HG03196 (cell line): ENCODE results near the gene GAGE12J.
"Not testable (repeated sequence)": the region's sequence is repeated elsewhere in the genome, so short reads cannot be mapped to it uniquely, and the experiment has no call there.

Experiments used
- ATAC-seq: cut with Tn5 transposase; IDR thresholded peaks from one replicate; pipeline ENCODE4 v1.9.1; 2021; ENCODE audit not compliant: unreplicated experiment

The GAGE12J gene

GRCh38 chrX:49309401-49309981 is 12.3 kb upstream of the GAGE12J start:
- no peak for ATAC-seq

DNA sequence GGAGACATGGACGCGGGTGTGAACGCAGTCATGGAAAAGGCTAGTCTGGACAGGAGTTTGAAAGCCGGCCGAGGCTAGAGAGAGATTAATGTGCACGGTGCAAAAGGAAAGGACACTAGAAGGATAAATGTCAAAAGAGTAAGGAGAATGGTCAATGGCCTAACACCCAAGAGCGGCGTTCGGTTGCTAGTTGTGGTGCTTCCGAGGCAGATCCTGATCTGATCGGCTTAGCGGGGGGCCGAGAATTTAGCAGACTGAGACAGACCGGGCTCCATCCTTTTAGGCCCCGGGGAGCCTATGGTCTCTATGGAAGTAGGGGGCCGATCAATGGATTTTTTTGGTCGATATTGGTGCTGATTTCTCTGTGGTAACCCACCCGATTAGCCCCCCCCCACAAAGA is 11.5 kb upstream of the GAGE12J start:
- ATAC-seq, result no peak

- ATAC-seq, result no peak
Observed at GRCh38 chrX:49312176-49312575, 9.7 kb upstream of the GAGE12J start.

GRCh38 chrX:49316085-49316484 is 5.8 kb upstream of the GAGE12J start:
- no peak for ATAC-seq

DNA sequence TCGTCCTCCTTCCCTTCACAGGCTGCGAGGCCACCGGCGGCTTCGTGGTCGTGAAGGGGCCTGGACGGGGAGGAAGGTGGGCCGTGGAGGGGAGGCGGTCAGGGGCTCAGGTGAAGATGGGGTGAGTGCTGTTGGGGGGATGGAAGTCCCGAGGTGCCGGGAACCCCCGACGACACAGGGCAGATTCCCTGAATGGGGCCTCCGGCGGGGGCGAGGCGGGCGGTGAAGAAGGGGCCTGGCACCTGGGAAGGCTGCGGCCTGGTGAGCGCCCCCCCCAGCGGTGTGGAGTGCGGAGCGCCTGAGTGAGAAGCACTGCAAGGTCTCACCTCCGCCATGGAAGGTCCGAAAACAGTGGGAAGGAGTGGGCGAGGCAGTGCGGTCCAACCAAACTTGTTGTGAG is 429 bp downstream of the GAGE12J start:
- not testable (repeated sequence) for ATAC-seq

DNA sequence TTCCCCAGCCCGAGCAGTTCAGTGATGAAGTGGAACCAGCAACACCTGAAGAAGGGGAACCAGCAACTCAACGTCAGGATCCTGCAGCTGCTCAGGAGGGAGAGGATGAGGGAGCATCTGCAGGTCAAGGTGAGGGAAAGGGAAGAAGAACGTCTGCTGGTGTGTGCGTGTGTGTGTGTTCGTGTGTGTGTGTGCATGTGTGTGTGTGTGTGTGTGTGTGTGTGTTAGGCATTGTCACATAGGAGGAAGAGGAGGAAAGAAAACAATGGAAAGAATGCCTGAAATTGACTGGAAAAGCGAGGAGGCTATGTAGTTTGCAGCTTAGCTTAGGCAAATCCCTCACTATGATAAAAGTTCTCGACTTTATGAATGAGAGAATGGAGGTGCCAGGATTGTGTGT is 1.9 kb downstream of the GAGE12J start:
- ATAC-seq, result not testable (repeated sequence)

- not testable (repeated sequence) for ATAC-seq
Observed at GRCh38 chrX:49330421-49330820, 8.6 kb downstream of the GAGE12J start.

- not testable (repeated sequence) for ATAC-seq
Observed at GRCh38 chrX:49331282-49331681, 9.4 kb downstream of the GAGE12J start, which contains the start of gene GAGE13. TSS of gene GAGE13 (plus strand) at chrX:49331582. CDS start at chrX:49332738, 1,156 bp downstream.

GRCh38 chrX:49331841-49332240 is 10.0 kb downstream of the GAGE12J start:
- ATAC-seq, result not testable (repeated sequence)

GRCh38 chrX:49341449-49341848 is 19.6 kb downstream of the GAGE12J start:
- ATAC-seq, result not testable (repeated sequence)

- ATAC-seq, result not testable (repeated sequence)
Observed at GRCh38 chrX:49344496-49345175, 22.8 kb downstream of the GAGE12J start.

DNA sequence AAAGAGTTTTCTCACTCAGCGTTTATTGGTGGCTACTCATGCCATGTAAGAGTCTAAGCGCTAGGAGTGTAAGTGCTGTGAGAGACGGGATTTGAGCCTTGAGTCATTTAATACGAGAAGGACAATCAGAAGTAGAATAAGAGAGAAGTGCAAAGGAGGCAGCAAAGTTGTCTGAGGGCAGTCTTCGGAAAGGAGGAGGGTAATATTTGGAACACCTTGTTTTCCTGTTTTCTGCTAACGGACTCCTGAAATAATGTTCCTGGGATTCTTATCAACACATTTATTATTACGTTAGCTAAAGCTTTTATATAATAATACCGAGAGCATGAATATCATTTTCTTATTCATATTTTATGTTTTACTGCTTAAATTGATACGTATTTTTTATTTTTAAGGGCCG is 23.6 kb downstream of the GAGE12J start:
- ATAC-seq, result not testable (repeated sequence)

- not testable (repeated sequence) for ATAC-seq
Observed at GRCh38 chrX:49346150-49346549, 24.3 kb downstream of the GAGE12J start.
